ENCODE results near the gene CHRM1.

The CHRM1 gene, protein sequence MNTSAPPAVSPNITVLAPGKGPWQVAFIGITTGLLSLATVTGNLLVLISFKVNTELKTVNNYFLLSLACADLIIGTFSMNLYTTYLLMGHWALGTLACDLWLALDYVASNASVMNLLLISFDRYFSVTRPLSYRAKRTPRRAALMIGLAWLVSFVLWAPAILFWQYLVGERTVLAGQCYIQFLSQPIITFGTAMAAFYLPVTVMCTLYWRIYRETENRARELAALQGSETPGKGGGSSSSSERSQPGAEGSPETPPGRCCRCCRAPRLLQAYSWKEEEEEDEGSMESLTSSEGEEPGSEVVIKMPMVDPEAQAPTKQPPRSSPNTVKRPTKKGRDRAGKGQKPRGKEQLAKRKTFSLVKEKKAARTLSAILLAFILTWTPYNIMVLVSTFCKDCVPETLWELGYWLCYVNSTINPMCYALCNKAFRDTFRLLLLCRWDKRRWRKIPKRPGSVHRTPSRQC

DNA sequence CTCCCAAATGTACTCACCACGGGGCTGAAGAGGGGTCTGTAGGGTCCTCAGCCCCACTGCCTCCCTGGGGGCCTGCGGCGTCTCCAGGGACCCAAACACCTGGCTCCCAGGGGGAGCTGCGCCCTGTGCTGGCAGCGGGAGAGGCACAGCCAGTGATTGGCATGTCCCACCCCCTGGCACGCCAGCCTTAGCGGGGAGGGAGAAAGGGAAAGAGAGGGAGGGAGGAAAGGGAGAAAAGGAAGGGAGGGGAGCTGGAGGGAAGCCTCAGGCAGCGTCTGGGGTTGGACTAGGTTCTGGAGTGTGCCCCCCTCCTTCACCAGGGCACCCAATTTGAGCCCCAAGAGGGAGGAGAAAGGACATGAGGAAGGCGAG is at the start of gene CHRM1:
CHRM1 (minus strand) TSS at position 163 of the 372 bp plus-strand sequence. CDS start 10,263 bp downstream, outside the sequence.
- DNase-seq (ENCODE audit: low read depth): no peak
- no peak within 1 kb of the TSS for H3K4me3 ChIP-seq (ENCODE audit: control insufficient read depth, low read depth, low read length)
- TF ChIP-seq, protein P1, sequence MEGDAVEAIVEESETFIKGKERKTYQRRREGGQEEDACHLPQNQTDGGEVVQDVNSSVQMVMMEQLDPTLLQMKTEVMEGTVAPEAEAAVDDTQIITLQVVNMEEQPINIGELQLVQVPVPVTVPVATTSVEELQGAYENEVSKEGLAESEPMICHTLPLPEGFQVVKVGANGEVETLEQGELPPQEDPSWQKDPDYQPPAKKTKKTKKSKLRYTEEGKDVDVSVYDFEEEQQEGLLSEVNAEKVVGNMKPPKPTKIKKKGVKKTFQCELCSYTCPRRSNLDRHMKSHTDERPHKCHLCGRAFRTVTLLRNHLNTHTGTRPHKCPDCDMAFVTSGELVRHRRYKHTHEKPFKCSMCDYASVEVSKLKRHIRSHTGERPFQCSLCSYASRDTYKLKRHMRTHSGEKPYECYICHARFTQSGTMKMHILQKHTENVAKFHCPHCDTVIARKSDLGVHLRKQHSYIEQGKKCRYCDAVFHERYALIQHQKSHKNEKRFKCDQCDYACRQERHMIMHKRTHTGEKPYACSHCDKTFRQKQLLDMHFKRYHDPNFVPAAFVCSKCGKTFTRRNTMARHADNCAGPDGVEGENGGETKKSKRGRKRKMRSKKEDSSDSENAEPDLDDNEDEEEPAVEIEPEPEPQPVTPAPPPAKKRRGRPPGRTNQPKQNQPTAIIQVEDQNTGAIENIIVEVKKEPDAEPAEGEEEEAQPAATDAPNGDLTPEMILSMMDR (IDR thresholded peaks at IDR 0.05; ENCODE audit: control insufficient read depth, insufficient read depth, low read depth, low read length, missing control alignments): no peak

DNA sequence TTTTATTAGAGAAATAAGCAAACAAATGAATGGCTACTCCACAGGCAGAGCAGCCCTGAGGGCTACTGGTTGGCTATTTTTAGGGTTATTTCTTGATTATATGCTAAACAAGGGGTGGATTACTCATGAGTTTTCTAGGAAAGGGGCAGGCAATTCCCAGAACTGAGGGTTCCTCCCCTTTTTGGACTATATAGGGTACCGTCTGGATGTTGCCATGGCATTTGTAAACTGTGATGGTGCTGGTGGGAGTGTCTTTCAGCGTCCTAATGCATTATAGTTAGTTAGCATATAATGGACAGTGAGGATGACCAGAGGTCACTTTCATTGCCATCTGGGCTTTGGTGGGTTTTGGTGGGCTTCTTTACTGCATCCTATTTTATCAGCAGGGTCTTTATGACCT is 44.4 kb upstream of the CHRM1 start:
- TF ChIP-seq, protein P1 (IDR thresholded peaks at IDR 0.05; ENCODE audit: control insufficient read depth, insufficient read depth, low read depth, low read length, missing control alignments): no peak
- no peak overlapping the region for H3K4me3 ChIP-seq (ENCODE audit: control insufficient read depth, low read depth, low read length)
- DNase-seq (ENCODE audit: low read depth): no peak

DNA sequence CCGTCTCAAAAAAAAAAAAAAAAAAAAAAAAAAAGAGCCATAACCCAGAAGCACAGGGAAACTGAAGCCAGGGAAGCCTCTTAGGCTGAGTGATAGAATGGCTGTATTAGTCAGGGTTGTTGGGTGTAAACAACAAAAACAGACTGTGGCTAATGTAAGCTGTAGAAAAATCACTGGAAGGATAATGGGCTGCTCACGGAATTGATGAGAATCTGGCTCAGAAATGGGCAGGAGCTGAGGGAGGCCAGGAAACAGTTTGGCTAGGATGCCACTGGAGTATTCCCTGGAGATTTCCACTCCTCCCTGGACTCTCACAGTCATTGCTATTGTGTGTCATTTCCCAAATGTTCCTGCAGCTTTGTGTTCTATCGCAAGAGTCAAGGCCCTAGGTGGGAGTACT is 41.2 kb upstream of the CHRM1 start:
- DNase-seq (ENCODE audit: low read depth): no peak
- TF ChIP-seq, protein P1 (IDR thresholded peaks at IDR 0.05; ENCODE audit: control insufficient read depth, insufficient read depth, low read depth, low read length, missing control alignments): no peak
- no peak overlapping the region for H3K4me3 ChIP-seq (ENCODE audit: control insufficient read depth, low read depth, low read length)

DNA sequence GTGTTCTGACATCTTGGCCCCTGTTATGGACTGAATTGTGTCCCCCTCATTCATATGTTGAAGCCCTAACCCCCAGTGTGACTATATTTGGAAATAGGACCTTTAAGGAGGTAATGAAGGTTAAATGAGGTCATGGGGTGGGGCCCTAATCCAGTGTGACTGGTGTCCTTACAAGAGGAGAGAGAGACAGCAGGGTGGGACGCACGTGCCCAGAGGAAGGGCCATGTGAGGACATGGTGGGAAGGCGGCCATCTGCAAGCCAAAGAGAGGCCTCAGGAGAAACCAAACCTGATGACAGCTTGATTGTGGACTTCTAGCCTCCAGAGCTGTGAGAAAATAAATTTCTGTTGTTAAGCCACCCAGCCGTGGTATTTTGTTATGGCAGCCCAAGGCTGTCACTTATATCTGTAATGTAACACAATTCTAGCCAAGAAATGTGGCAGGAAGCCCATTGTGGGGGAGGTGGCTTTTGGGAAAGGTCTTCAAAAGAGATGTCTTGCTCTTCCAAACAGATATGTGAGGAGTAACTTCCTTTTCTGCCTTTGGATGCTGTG is 39.9 kb upstream of the CHRM1 start:
- TF ChIP-seq, protein P1 (IDR thresholded peaks at IDR 0.05; ENCODE audit: control insufficient read depth, insufficient read depth, low read depth, low read length, missing control alignments): no peak
- DNase-seq (ENCODE audit: low read depth): no peak
- H3K4me3 ChIP-seq (ENCODE audit: control insufficient read depth, low read depth, low read length): no peak overlapping the region

DNA sequence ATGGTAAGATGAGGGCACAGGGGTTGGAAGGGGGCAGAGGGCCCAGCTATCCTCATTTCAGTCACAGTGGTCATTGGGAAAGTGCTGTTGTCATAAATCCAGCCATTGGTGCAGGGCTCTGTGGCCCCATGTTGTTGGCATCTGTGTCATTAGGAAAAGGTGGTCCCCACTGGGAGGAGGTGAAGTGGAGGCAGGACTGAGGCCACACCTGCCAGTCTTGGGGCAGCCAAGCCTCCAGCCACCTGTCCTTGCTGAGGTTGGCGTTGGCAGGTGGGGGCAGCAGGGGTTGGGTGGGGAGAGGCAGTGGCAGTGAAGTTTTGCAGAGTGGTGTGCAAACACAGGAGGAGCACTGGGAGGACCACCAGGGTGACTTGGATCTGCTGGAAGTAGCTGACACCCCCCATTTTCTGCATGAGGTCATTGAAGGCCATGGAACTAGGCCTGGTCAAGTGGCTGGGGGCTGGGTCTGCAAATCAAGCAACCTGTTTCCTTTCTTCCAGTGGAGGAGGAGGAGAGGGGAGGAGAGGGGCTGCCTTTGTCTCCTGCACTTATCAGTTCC is 38.3 kb upstream of the CHRM1 start:
- no peak for DNase-seq (ENCODE audit: low read depth)
- H3K4me3 ChIP-seq (ENCODE audit: control insufficient read depth, low read depth, low read length): no peak overlapping the region
- TF ChIP-seq, protein P1 (IDR thresholded peaks at IDR 0.05; ENCODE audit: control insufficient read depth, insufficient read depth, low read depth, low read length, missing control alignments): no peak

DNA sequence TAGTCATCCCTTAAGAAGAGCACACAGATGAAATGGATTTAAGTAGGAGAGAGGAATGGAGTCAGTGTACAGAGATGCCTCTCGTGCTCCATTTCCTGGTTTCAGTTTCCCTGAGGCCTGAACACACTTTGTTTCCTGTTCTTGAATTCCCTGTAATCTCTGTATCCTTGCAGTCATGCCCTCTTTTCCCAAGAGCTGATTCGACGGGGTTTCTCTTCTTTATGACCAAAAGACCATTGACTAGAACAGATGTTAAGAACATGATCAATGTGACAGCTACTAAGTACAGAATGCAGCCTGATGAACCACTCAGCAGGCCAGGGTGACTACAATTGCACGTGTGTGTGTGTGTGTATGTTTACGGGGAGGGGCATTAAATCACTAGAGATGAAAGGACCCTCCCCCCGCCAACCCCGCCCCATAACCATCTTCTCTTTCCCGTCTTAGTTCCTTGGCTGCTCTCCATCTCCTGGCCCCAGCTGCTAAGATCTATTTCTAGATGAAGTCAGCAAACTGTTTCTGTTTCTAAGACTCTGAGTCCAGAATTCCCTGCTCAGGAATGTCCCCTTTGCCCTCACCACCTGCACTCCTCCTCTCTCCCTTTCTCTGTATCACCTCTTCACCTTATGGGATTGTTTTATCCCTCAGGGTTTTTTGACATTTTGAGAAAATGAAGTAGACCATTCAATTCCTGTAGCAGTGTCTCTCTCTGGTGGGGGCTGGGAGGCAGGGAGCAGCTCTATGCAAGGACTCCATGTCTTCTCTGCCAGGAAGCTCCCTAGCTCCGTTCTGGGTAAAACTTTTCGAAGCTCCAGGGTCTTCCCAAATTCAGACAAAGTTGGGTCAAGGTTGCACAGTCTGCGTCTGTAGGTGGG is 37.6 kb upstream of the CHRM1 start:
- no peak overlapping the region for H3K4me3 ChIP-seq (ENCODE audit: control insufficient read depth, low read depth, low read length)
- TF ChIP-seq, protein P1 (IDR thresholded peaks at IDR 0.05; ENCODE audit: control insufficient read depth, insufficient read depth, low read depth, low read length, missing control alignments): no peak
- no peak for DNase-seq (ENCODE audit: low read depth)
